GM21423 (cell line): ENCODE results near the gene PXDC1.

Experiments used
- ATAC-seq: cut with Tn5 transposase; IDR thresholded peaks from one replicate; pipeline ENCODE4 v1.9.1; 2021; ENCODE audit warnings: mild to moderate bottlenecking, moderate library complexity; ENCODE audit not compliant: unreplicated experiment

The PXDC1 gene

DNA sequence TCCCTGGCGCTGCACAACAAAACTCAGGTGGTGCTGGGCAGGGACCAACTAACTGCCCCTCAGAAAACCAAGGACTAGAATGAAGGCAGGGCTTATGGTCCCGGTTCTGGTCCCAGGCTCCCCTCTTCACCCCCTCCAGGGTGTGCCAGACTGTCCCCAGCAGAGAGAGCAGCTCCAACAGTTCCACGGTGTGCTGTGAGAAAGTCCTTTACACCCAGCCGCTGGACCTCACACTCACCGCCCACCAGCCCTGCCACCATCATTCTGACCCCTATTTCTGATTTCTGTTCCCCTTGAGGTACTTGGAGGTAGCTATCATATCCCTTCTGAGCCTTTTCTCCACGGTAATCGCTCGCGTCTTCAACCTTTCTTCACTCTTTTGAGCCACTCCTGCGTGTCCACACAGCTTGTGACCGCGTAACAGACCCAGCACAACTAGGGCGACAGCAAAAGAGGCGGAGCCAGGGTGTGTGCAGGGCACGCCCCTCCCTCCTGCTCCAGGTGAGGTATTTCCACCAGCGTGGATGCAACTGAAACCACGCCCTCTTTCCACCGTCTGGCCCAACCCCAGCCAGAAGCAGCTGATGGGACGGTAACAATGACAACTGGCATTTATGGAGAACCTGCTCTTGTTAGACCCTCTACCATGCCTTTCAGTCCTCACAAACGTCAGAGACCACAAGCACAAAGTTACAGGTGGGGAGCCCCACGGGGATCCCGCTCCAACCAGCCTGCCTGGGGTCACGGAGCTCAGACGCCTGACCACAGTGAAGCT, 2.3 kb downstream of the PXDC1 start:
- no peak for ATAC-seq

DNA sequence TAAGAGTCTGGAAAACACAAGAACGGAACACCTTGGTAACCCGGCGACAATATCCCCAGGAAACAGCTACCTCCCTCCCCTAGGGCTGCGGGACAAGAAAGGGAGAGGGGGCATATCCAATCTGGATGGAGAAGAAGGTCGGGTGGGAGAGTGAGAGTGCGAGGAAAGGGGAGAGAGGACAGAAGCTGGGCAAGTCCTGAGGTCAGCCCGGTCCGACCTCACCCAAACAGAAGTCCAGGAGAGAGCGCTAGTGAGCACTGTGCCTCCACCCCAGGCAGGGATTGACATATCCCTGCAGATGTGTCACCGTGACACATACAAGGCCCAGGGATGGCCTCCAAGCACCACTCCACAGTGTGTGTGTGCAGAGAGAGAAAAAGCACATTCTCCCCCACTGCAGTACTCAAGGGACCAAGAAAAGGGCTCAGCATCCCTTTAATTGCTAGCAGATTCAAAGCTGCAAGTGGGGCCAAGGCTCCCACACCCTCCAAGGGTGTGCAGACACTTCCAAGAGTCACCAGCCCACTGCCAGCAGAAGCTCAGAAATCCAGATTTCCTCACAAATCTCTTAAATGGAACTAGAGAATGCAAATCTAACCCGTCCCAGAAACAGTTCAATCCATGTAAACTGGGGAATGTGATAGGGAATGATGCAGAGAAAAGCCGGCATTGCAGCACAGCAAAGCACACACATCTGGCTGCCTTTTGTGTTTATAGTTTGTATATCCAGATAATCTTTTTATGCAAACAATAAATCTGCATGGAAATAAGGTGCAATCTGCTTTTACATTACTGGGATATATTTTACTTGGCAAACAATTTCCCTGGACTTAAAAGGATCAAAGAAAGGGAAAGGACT, 3.1 kb downstream of the PXDC1 start:
- no peak for ATAC-seq

DNA sequence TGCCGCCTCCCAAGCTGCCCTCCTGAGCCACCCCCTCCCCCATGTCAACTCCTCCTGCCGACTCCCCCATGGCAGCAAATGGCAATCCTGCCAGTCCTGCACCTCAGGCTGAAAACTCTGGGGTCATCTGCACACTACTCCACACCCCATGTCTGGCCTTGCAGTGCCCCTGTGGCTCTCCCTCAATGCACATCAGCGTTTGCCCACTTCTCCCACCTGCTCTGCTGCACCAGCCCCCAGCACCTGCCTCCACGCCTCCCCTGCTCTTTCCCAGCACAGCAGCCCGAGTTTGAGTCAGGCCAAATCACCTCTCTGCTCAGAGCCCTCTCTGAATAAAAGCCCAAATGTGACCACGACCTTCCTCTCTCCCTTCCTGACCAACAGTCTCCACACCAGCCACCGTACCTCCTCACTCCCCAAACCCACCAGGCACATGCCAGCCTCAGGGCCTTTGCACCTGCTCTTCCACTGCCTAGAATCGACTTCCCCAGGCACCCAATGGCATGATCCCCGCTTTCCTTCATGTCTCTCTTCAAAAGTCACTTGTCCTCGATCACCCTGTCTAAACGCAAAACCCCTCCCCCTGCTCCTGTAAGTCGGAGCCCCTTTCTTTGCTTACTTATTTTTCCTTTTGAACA, 4.3 kb downstream of the PXDC1 start:
- ATAC-seq, result no peak

GRCh38 chr6:3746696-3747095, 4.8 kb downstream of the PXDC1 start:
- no peak for ATAC-seq

DNA sequence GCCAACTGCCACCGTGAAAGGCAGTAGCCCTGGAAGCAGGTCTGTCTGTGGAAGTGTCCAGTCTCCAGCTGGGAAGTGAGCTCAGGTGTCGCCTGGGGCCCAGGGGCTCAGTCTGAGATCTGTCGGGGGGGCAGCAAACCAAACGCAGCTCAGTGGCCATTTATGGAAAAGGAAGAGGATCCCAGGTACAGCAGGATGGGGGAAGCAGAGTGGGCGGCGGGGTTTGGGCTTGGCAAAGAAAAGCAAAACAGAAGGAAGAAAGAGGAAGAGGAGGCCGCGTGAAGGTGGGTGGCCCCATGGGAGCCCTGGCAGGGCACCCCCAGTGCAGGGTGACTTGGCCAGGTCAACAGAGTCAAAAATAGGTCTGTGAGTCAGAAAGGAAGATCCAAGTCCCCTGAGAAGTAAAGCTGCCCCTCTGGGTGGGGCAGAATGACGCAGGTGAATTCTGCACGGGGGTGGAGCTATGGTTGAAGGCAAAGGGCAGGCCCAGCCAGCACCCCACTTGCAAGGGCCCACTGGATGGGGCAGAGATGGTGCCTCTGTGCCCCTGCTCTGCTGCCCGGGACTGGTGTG, 5.3 kb downstream of the PXDC1 start:
- ATAC-seq, result peak; percentile 49

DNA sequence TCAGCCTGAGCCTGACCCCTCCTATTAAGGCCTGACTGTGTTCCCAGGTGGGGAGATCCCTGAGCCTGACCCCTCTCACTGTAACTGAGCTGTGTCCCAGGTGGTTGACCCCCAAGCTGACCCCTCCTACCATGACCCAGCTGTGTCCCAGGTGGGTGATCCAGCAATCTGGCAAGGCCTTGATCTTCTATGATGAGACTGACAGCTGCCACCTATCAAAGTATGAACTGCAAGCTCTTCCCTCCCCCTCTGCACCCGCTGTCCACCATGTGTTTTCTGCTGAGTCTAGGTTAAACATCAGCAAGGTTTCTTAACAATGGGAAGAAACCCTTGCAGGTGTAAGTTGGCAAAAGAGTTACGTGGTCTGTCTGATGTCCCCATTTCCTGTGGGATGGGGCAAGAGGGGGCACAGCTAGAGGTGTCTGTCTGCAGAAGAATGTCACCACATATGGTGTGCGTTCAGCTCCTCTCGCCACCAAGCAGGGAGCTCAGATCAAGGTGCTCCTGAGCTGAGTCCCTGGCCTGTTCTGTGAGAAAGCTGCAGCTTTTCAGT, 5.9 kb downstream of the PXDC1 start:
- no peak for ATAC-seq

DNA sequence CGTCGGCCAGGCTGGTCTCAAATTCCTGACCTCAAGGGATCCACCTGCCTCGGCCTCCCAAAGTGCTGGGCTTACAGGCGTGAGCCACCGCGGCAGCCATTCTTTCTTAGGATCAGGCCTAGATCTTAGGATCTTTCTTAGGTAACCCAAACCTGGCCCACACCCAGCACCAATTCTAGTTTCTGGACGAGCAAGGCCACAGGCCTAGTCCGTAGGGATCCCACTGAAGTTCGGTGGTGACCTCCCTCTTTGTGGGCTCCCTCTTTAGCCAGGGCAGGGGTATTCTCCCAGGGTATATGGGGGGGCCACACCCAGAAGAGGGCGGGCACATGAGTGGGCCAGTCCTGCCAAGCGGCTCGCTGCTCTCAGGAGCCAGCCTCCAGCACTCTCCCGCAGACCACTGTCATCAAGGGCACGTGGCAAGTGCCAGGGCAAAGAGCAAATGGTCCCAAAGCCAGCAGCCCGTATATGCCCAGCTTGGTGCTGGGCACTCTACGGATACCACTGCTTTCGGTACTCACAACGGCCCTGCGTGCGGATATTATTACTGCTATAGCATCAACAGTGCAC, 6.5 kb downstream of the PXDC1 start:
- ATAC-seq, result no peak

DNA sequence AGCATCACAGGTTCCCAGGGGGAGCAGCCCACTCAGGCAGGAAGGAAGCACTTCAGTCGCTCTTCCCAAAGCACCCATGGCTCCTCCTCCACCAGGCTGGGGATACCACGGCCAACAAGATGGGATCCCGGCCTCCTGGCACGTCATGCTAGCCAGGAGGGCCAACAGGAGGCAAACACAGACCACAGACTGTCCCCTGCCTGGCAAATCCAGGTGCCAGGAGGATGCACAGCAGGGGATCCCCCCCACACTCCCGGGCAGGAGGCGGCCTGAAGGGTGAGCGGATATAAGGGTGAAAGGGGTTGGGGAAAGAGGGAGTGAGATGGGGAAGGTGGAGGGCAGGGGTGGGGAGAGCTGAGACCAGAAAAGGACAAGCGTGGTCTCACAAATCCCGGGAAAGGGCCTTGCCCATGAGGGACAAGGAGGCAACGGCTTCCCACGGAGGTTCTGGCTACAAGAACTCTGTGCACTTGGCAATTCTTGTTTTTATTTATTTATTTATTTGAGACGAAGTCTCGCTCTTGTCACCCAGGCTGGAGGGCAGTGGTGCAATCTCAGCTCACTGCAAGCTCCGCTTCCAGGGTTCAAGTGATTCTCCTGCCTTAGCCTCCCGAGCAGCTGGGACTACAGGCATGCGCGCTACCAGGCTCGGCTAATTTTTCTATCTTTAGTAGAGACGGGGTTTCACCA, 7.2 kb downstream of the PXDC1 start:
- ATAC-seq, result no peak

DNA sequence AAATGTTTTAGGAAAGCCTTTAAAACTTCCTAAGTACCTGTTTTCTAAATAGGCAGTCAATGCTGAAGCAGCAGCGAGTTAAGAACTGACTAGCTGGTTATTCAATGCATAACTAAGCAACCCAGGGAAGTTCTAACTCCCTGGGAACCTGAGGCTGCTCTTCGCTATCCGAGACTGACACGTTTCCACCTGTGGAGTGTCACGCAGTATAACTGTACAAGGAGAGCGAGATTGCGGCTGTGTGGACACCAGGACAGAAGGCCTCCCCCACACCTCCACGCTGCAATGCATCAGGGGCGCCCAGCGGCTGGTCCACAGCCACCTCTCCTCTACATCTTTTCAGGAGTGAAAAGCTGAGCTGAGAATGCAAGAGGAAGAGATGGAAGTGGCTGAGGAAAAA, 8.0 kb downstream of the PXDC1 start:
- no peak for ATAC-seq

- peak; percentile 65 for ATAC-seq
These were observed 8.8 kb downstream of the PXDC1 start for GRCh38 chr6:3742426-3743344.

GRCh38 chr6:3742076-3742425, 9.5 kb downstream of the PXDC1 start:
- no peak for ATAC-seq

- ATAC-seq, result no peak
These were observed 10.0 kb downstream of the PXDC1 start for GRCh38 chr6:3741477-3741871.

DNA sequence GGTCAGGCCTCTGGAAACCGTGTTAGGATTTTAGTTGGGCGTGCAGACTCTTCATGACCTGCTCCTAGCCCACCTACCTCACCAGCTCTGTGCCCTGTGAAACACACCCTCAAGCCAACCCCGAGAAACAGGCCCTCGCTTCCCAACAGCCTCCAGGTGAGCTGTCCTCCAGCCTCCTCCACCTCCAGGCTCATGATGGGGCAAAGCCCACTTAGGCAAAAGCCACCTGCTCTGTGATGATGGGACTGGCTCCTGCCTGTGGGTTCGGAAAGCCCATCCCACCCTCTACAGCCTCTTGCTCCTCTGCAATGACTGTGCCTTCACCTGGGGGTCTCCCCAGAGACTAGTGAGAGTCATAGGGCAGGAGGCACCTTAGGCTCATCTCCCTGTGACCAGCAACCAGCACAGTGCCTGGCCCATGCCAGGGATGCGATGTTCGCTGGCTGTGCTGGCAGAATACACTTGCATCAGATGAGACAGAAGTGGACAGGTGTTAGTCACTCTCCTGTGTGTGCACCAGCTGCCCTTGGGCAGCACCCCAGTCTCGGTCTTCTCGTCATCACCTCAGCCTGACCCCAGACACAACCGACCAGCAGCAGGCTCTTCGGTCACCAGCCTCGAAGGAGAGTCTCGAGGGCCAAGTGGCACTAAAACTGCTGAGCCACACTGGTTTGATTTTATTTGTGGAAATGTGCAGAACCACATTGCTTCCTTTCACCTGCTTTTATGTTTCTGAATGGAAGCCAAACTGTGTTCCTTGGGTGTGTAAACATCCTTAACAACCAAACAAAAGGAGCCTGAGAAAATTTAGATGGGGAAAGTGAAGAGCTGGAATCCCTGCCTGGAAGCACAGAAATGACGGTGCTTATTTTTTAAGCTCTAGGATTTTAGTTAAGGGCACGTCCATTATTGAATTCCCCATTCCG, 10.7 kb downstream of the PXDC1 start:
- ATAC-seq, result no peak

DNA sequence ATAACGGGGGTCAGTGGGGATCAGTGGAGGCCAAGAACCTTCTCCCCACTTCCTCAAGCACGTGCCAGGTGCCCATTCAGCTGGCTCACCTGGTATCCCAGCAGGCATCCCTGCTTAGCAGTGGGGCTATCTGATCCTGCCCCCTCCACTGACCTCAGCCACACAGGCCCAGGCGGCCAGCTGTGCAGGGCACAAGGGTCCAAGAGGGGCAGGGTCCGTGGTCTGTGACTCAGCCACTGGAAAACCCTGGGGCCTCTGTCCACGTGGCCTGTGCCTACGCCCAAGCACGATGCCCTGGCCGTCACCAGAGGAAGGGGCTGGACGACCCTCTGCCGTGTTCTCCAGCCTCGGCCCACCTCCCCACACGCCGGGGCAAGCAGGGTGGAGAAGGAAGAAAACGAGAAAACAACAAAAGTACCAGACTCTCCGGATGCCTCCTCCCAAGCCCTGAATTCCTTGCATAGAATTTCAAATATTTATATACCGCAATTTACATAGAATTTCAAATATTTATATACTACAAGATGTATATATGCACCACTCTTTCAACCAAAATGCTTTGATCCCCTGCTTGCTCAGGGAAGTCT, 12.1 kb downstream of the PXDC1 start:
- ATAC-seq, result no peak

DNA sequence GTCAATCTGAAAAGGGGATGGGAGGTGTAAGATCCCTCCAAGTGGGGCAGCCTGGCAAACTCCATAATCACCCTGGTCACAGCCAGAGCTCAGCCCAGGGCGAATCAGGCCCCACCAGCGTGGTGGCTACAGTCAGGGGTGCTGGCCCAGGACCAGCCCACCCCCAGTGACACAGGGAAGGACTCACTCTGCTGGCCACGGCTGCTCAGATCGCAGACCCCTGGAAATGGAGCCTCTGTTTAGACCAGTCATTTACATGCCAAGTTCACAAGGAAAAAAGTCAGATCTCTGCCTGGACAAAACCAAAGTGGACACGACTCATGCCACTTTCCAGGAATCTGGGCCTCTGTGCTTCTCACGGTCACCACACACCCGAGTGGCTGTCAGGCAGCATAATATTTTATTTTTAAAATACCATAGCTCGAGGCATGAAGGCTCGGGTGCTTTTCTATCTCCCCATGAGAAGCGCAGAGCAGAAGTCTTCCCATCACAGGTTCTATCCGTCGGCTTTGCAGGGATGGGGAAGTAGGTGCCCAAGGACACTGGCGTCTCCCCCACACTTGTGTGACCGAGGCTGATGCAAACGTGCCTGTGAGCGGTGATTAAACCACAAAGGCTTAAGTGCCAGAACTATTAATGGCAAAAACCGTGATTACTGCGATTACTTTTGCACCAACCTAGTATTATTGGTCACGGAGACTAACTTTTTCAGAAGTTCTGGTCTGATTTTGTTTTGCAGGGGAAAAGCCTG, 13.0 kb downstream of the PXDC1 start:
- no peak for ATAC-seq

GRCh38 chr6:3737831-3738210, 13.7 kb downstream of the PXDC1 start:
- ATAC-seq, result no peak
